Colonic mucosa (tissue), 4 donors: Measurements from ENCODE around the gene ZDHHC11. TPM values are rescaled to one million over a fixed set of nuclear protein-coding genes. Genes with fewer than 3 reads are reported as not detected.
"Not testable (repeated sequence)": the region's sequence is repeated elsewhere in the genome, so short reads cannot be mapped to it uniquely, and the experiment has no call there.

Source experiments
- DNase-seq: peaks from one replicate; pipeline ENCODE4 v3.0.0-alpha.2; 2020
- H3K27ac ChIP-seq: fragments of 200-600 bp; one replicate; pipeline ENCODE4 v1.8.0; 2021
- H3K27me3 ChIP-seq: fragments of 200-600 bp; one replicate; pipeline ENCODE4 v1.8.0; 2021
- H3K36me3 ChIP-seq: fragments of 200-600 bp; one replicate; pipeline ENCODE4 v1.8.0; 2021
- H3K4me1 ChIP-seq: fragments of 200-600 bp; one replicate; pipeline ENCODE4 v1.8.0; 2021; ENCODE audit warnings: mild to moderate bottlenecking
- H3K4me3 ChIP-seq: fragments of 200-600 bp; one replicate; pipeline ENCODE4 v1.8.0; 2021
- H3K9ac ChIP-seq, 2 donors: one replicate each; pipeline ENCODE4 v1.7.0; 2013; ENCODE audit warnings: control low read depth in 2 of 2, low read depth in 2 of 2, low read length in 2 of 2
- H3K9me3 ChIP-seq: fragments of 200-600 bp; one replicate; pipeline ENCODE4 v1.8.0; 2021
- intact Hi-C: fragments of 100-400 bp; cut with DNase I; formaldehyde crosslinking; loops from one replicate; pipeline ENCODE4 v1.14.1; 2022
- total RNA-seq, 2 donors: library from RNA; stranded (reverse); fragmentation: NEBNext Ultra II Directional in 1 of 2; extraction: Animal tissue kit (Norgen Biotek cat#: 25700) in 1 of 2; gene quantifications; one replicate each; pipeline ENCODE4 v1.2.1, GENCODE V29; 2021
- TF ChIP-seq, protein P1 (sequence below): fragments of 200-600 bp; IDR thresholded peaks from one replicate; pipeline ENCODE4 v1.8.0; 2022; ENCODE audit warnings: antibody characterized with exemption, mild to moderate bottlenecking
- donor health status: healthy.
- donor health status: DM: no; HTN: no; CAD: no.
- donor health status: DM: no; HTN: no; CAD: no.

ZDHHC11 gene
- total RNA-seq, 2 donors from 2014 or later: 2.9 to 7.8 TPM

DNA sequence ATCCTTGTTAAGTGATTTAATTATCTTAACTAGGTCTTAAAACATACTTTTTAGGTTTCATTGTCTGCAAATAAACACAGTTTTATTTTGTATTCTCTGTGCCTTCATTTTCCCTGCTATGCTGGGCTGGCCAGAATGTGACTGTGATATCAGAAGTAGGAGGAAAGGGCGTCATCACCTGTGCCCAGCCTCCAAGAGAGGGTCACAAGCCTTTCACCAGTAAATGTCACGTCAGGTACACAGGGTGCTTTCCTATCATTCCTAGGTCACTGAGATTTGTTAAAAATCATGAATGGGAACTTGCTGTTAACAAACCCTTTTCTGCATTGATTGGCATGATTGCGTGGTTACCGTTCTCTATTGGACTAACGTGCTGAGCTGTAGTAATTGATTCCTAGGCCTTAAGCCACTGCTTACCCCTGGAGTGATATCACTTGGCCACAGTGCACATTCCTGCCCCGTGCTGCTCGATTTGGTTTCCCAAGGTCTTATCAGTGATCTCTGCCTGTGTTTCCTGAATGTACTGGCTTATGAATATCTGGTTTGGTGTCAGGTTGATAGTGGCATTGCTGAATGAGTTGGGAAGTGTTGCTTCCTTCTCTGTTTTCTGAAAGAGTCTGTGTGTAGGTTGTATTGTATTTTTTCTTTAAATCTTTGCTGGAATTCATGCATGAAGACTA, 14.7 kb downstream of the ZDHHC11 start:
- H3K27ac ChIP-seq, intact Hi-C loops, DNase-seq: not testable (repeated sequence)

DNA sequence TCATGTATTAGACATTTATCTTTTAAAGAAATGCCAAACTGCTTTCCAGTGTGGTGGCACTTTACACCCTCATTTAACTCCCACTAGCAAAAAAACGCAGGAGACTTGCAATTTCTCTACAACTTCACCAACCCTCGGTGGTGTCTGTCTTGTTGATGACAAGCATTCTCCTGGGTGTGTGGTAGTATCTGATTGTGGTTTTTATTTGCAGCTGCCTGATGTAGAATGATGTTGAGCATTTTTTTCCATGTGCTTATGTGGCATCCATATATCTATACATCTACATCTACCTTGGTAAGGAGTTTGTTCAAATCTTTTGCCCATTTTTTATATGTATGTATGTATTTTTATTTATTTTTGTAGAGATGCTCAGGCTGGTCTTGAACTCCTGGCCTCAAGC, 16.8 kb downstream of the ZDHHC11 start:
- H3K4me3 ChIP-seq: not testable (repeated sequence)

More for the DNA sequence above, 14.7 kb downstream of the ZDHHC11 start:
- not testable (repeated sequence) for H3K36me3 ChIP-seq, H3K9ac ChIP-seq, H3K4me3 ChIP-seq, H3K4me1 ChIP-seq, H3K27me3 ChIP-seq, H3K9me3 ChIP-seq

DNA sequence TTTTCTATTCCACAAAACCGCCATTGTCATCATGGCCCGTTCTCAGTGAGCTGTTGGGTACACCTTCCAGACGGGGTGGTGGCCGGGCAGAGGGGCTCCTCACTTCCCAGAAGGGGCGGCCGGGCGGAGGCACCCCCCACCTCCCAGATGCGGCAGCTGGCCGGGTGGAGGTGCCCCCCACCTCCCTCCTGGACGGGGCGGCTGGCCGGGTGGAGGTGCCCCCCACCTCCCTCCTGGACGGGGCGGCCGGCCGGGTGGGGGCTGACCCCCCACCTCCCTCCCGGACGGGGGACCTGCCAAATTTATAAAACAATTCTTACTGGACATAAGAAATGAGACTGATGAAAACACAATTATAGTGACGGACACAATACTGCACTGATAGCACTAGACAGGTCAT, 22.6 kb downstream of the ZDHHC11 start:
- H3K9me3 ChIP-seq, intact Hi-C loops, H3K4me3 ChIP-seq, H3K27me3 ChIP-seq, H3K9ac ChIP-seq, H3K27ac ChIP-seq, DNase-seq, H3K4me1 ChIP-seq, H3K36me3 ChIP-seq: not testable (repeated sequence)

More for the DNA sequence above, 16.8 kb downstream of the ZDHHC11 start:
- H3K4me1 ChIP-seq, H3K27me3 ChIP-seq, DNase-seq, H3K9me3 ChIP-seq, H3K36me3 ChIP-seq, intact Hi-C loops, H3K27ac ChIP-seq, H3K9ac ChIP-seq: not testable (repeated sequence)

GRCh38 chr5:825544-825943, 25.2 kb downstream of the ZDHHC11 start:
- H3K27me3 ChIP-seq, H3K36me3 ChIP-seq, intact Hi-C loops, H3K9ac ChIP-seq, H3K9me3 ChIP-seq, H3K4me3 ChIP-seq, DNase-seq, H3K27ac ChIP-seq, H3K4me1 ChIP-seq: not testable (repeated sequence)

DNA sequence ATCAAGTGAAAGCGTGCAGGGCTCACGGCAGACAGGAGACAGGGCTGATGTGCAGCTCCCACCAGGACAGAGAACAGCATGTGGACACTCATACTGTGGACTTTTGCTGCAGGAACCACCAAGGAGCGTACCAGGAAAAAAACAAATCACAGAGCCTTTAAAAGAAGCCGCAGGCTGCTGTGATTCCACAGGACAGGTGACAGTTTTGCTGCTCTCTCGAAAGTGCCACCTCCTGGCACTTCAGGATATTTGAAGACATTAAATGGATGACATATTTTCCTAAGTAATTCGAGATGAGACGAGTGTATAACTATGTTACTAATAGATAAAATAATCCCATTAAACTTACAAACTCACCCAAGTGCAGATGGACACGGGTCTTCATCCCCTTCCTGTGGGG, 29.3 kb downstream of the ZDHHC11 start:
- H3K36me3 ChIP-seq: no peaks in the 10 kb centered on the region
- no peak for DNase-seq
- no peak overlapping the region for H3K27ac ChIP-seq
- H3K9me3 ChIP-seq: no peaks in the 10 kb centered on the region
- no peaks in the 10 kb centered on the region for H3K4me1 ChIP-seq
- no peak overlapping the region for H3K9ac ChIP-seq
- intact Hi-C loops: no loop called here
- no peak overlapping the region for H3K4me3 ChIP-seq
- H3K27me3 ChIP-seq: no peaks in the 10 kb centered on the region
- TF ChIP-seq, protein P1, sequence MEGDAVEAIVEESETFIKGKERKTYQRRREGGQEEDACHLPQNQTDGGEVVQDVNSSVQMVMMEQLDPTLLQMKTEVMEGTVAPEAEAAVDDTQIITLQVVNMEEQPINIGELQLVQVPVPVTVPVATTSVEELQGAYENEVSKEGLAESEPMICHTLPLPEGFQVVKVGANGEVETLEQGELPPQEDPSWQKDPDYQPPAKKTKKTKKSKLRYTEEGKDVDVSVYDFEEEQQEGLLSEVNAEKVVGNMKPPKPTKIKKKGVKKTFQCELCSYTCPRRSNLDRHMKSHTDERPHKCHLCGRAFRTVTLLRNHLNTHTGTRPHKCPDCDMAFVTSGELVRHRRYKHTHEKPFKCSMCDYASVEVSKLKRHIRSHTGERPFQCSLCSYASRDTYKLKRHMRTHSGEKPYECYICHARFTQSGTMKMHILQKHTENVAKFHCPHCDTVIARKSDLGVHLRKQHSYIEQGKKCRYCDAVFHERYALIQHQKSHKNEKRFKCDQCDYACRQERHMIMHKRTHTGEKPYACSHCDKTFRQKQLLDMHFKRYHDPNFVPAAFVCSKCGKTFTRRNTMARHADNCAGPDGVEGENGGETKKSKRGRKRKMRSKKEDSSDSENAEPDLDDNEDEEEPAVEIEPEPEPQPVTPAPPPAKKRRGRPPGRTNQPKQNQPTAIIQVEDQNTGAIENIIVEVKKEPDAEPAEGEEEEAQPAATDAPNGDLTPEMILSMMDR: no peak

- Histone ChIP-seq H3K27me3 (no peaks in the 10 kb centered on the region), H3K4me1 (no peaks in the 10 kb centered on the region), H3K9ac (no peak overlapping the region), H3K4me3 (no peak overlapping the region), H3K27ac (no peak overlapping the region), H3K36me3 (no peaks in the 10 kb centered on the region), H3K9me3 (no peaks in the 10 kb centered on the region)
- intact Hi-C loops: no loop called here
- no peak for DNase-seq
- TF ChIP-seq, protein P1: no peak
These were observed 30.5 kb downstream of the ZDHHC11 start for GRCh38 chr5:820245-820644.

DNA sequence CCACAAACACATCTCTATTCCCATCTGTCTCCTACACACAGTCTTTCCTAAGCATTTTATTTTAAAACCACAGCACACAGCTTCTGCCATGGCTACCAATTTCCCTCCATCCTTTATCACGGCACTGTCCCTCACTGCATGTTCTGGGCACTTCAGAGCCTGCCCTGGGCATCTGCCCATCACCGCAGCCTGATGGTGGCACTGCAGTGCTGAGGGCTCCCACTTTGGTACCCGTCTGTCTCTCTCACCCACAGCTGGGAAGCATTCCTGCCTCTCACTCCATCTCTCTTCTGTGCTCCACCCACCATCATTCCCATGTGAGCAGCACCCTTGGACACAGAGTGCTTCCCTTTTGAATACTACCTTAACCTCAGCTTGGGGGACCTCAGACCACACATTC, 31.7 kb downstream of the ZDHHC11 start:
- no peaks in the 10 kb centered on the region for H3K36me3 ChIP-seq
- no peak overlapping the region for H3K4me3 ChIP-seq
- H3K9ac ChIP-seq: no peak overlapping the region
- TF ChIP-seq, protein P1: no peak
- H3K9me3 ChIP-seq: no peaks in the 10 kb centered on the region
- intact Hi-C loops: no loop called here
- no peak for DNase-seq
- no peaks in the 10 kb centered on the region for H3K27me3 ChIP-seq
- no peaks in the 10 kb centered on the region for H3K4me1 ChIP-seq
- H3K27ac ChIP-seq: no peak overlapping the region
